ELF-1 (cell line): Measurements from ENCODE around the gene DSTYK.

Experiments
- DNase-seq: peaks from one replicate; pipeline ENCODE4 v3.0.0-alpha.2; 2016; ENCODE audit warnings: low read depth, low spot score

The DSTYK gene

DNA sequence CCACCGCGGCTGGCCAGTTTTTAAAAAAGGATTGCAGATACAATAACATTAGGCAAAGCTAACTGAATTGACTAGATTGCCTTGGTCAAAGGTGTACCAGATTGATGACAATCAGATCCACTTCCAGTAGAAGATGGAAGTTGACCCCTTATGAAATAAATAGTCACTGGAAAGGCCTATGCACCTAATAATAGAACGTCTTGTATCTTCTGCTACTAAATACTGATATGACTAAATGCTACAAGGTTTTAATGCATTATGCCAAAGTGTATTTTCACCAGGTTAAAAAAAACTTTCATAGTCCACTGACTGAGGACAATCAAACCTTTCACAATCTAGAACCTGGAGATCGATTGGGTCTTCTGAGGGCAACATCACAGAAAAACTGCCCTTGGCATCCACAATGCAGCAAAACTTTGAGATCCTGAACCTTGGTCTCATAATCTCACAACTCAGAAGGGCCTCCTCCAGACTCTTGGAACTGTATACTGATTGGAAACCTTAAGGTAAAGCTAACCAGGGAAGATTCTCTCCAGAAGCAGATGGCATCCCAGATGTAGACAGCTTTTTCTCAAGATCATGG lies 82.0 kb downstream of the DSTYK start:
- DNase-seq: no peak

DNA sequence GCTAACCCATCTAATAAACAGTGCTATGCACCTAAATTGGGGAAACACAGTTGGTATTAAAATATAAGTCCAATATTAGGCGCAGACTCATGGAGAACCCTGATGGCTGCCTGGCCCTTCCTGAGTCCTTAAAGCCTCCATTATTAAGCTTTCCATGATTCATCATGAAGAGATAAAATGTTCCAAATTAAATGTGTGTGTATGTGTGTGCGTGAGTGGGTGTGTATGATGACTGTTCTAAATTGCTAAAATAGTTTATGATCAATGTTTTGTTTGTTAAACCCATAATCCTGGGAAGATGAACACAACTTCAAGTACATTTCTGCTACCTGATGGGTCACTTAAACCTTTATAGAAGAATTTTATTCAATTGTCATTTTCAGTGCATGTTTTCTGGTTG lies 83.5 kb downstream of the DSTYK start:
- no peak for DNase-seq

DNA sequence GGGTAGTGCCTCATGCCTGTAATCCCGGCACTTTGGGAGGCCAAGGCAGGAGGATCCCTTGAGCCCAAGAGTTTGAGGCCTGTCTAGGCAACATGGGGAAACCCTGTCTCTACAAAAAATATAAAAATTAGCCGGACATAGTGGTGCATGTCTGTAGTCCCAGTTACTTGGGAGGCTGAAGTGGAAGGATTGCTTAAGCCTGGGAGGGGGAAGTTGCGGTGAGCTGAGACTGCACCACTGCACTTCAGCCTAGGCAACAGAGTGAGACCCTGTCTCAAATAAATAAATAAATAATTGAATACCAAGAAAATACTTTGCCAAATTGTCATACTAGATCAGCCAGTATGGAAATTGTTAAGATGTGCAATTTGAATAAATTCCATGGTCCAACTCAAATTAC lies 83.9 kb downstream of the DSTYK start:
- DNase-seq: no peak

DNA sequence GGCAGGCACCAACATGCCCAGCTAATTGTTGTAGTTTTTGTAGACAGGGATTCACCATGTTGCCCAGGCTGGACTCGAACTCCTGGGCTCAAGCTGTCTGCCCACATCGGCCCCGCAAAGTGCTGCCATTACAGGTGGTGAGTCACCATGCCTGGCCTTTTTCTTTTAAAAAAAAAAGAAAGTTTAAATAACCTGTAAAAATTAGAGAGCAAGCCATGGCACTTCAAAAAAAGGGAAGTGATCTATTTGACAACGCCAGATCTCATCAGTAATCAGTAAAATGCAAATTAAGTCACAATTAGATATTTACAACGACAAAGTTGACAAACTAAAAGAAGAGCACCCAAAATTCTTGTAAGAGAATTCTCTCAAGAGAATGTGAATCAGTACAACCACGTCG lies 86.8 kb downstream of the DSTYK start:
- no peak for DNase-seq

DNA sequence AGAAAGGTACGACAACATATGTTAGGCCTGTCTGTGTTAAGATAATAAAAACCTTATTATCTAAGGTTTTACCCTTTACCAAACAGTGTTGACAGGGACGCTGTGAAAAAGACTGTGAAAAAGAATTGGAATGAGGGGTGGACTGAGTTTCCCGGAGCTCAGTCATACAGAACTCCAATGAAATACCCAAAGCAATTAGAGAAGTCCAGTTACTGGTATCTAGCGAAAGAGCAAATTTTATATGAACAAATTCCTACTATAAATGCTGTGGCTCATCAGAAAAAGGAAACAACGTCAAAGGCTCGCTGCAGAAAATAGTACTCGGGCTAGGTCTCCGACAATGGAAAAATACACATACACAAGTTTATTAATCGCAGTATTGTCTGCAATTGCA lies 89.0 kb downstream of the DSTYK start:
- no peak for DNase-seq

DNA sequence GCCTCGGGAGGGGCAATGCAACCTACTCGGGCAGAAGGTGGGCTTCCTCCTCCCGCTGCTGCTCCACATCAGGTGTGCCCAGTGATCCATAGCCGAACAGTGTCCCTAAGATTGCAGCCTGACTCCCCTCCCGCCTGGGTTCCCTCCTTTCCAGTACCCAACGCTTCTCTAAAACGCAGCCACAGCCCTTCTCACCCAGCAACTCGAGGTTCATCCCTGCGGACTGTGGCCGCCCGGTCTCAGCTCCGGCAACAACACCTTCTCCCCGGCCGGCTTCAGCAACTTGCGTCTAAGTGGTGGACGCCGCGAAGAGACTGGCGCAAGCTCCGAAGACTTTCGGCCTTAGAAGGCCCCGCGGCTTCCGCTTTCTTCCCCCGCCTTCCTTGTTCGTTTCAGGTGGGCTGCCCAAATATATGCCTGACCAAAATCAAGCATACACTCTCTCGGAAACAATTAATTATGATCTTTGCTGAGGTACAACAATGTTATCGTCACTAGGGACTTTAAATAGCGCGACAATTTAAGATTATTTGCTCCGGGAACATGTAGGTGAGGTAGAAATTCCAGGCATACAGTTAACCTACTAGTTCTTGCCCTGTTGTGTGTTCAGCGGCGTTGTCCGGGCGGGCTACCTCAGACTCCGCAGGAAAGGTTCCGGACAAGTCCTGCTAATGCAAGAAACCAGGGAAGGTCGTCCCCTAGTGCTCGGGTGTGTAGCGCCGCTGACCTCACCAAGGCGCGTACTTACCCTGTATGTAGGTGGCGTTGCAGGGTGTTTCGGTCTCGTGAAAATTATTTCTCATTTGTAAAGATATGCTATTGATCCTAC lies 89.6 kb downstream of the DSTYK start, which contains the start of gene RBBP5:
Gene RBBP5 (minus strand): TSS at position 319 of the 829 bp plus-strand sequence. CDS start 105 bp downstream, at position 214.
- DNase-seq: peak; percentile 97

DNA sequence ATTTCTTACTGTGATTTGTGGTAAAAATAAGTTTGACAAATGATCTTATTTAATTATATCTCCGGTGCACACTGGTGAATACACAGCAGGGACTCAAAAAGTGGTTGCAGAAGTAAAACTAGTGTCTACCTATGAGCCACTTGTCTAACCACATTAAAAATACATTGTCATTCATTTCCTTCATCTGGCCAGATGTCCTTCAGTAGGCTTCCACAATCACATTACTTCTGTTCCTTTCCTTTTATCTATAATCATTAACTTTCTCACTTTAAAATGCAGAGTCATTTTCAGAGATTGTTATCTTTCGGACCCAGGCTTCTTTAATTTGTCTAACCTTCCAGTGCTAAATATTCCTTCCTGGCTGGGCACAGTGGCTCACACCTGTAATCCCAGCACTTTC lies 92.8 kb downstream of the DSTYK start:
- DNase-seq: no peak

DNA sequence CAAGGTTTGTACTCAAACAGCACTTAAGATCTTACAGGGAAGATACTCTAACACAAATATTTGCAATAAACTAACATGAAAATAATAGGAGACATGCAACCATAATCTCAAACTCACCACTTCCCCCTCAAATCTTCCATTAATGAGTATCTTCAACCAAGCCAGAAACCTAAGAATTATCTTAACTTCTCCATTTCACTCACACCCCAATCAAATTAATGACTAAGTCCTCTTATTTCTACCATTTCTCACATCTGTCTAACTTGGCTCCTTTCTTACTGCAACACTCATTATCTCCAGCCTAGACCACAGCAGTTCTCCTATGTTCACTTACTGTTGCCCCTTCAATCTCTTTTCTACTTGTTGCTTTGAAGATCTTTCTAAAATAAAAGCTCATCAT lies 100.1 kb downstream of the DSTYK start:
- no peak for DNase-seq

DNA sequence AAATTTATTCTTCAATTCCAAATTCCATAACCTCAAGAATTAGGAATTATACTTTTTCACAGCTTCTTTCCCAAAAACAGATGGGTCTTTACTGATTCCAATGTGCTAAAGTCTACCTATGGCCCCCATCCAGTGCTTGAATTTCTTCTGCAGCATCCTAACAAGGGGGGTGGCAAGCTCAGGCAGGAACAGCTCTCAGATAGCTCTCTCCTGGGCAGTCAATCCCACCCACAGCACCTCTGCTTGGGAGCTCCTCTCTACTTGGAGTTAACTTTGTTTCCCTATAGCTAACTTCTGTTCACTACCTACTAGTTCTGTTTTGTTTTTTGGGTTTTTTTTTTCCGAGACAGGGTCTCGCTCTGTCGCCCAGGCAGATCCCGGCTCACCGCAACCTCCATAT lies 101.8 kb downstream of the DSTYK start:
- no peak for DNase-seq

DNA sequence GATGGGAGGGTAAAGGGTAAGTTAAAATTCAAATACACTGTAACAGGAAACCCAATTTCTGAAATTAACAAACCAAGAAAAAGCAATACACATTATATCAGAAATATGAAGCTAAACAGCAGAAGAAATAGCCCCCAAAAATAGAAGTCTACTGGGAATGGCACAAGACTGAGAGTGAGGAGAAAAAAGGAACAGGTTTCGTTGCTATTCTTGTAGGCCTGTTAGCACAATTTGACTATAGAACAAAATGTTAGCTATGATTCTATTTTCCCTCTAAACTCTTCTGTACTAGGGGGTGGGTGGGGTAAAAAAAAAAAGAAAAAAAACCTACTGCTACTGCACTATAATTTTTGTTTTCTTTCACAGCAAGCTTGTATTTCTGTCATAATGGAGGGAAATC lies 102.2 kb downstream of the DSTYK start:
- no peak for DNase-seq

DNA sequence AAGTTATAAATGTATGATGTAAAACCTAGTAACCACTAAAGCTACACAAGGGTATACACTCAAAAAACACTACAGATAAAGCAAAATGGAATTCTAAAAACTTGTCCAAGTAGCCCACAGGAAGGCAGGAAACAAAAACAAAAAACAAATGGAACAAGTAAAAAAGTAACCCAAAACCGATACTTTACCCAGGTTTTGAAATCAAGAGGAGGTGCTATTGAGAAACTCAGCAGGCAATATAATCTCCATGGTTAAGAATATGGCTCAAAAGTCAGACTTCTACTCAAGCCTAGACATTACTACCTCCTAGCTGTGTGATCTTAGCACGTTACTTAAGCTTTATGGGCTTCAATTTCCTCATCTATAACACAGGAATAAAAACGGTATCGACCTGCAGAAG lies 103.0 kb downstream of the DSTYK start:
- DNase-seq: no peak

DNA sequence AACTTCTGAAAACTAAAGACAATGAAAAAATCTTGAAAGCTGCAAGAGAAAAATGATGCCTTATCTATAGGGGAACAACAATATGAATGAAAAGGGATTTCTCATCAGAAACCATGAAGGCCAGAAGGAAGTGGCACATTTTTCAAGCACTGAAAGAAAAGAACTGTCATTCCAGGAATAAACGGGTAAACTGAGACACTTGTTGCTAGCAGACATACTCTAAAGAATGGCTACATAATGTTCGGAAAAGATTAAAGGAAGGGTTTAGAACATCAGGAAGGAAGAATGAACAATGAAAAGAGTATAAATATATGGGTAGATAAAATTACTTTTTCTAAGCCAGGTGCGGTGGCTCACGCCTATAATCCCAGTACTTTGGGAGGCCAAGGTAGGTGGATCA lies 104.2 kb downstream of the DSTYK start:
- DNase-seq: no peak

DNA sequence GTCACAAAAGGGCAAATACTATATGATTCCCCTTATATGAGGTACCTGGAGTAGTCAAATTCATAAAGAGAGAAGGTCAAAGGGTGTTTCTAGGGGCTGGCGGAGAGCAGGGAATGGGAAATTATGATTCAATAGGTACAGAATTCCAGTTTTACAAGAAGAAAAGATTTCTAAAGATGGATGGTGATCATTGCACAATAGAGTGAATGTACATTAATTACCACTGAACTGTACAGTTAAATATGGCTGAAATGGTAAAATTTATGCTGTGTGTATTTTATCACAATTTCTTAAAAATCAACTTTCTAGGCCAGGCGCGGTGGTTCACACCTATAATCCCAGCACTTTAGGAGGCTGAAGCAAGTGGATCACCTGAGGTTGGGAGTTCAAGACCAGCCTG lies 109.1 kb downstream of the DSTYK start:
- DNase-seq: no peak

DNA sequence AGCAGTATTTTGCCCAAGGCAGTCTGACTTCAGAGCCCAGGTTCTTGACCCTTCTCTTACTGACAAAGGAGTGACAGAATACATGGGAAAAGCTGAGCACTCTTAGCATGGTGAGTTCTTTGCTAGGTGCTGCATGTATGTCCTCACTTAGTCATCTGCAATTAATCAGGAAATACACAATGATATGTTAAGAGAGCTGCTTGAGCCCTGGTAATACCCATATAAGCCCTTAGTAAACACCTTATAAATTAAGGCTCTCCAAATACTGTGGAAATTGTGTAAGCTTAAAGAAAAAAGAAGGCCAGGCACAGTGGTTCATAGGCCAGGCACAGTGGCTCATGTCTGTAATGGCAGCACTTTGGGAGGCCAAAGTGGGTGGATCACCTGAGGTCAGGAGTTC lies 113.3 kb downstream of the DSTYK start:
- DNase-seq: no peak

DNA sequence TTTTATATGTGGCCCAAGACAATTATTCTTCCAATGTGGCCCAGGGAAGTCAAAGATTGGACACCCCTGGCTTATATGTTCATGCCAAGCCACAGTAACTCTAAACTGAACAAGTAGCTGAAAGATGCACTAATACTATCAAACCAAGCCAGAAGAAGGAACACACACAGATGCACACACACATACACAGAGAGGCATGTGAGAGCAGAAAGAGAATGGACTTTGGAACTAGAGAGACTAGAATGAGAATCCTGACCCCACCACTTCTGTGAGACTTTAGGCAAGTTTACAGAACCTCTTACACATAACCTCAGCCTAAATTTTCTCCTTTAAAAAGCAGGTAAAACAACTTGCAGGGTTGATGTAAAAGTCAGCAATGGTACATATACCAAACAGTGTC lies 116.1 kb downstream of the DSTYK start:
- DNase-seq: no peak
